Large intestine (tissue), 3 donors: ENCODE results near the gene KRT77. TPM values are rescaled to one million over a fixed set of nuclear protein-coding genes. Genes with fewer than 3 reads are reported as not detected.

Experiments used
- DNase-seq, 2 donors: peaks; one replicate each; pipeline versions ENCODE4 v3.0.0 to v3.0.0-alpha.2; 2013
- H3K27ac ChIP-seq: one replicate; pipeline ENCODE4 v1.5.1; 2013; ENCODE audit warnings: low read length
- H3K27me3 ChIP-seq: 2 replicates; pipeline ENCODE4 v1.6.1; 2013; ENCODE audit warnings: low read length; ENCODE audit not compliant: control insufficient read depth, insufficient read depth
- H3K36me3 ChIP-seq: 2 replicates; pipeline ENCODE4 v1.6.1; 2013; ENCODE audit warnings: low read length; ENCODE audit not compliant: control insufficient read depth, insufficient read depth
- H3K4me1 ChIP-seq: one replicate; pipeline ENCODE4 v1.6.1; 2013; ENCODE audit warnings: low read length; ENCODE audit not compliant: control insufficient read depth, insufficient read depth
- H3K4me3 ChIP-seq: one replicate; pipeline ENCODE4 v1.5.1; 2013; ENCODE audit warnings: low read length
- H3K9me3 ChIP-seq: one replicate; pipeline ENCODE4 v1.6.1; 2013; ENCODE audit warnings: mild to moderate bottlenecking, low read depth, low read length, moderate library complexity; ENCODE audit not compliant: control insufficient read depth
- WGBS: methylation state at CpG from one replicate; pipeline ENCODE4 v1.1.5; 2013; ENCODE audit warnings: low lambda C conversion rate; ENCODE audit not compliant: insufficient coverage; 5-methylcytosine and 5-hydroxymethylcytosine counted together
- polyA plus RNA-seq: library from polyadenylated mRNA; unstranded; fragments of 120-200 nt; gene quantifications from one replicate; pipeline ENCODE4 v1.2.1, GENCODE V29; 2013

Gene KRT77
- polyA plus RNA-seq, 1 donor = 0.42 TPM

DNA sequence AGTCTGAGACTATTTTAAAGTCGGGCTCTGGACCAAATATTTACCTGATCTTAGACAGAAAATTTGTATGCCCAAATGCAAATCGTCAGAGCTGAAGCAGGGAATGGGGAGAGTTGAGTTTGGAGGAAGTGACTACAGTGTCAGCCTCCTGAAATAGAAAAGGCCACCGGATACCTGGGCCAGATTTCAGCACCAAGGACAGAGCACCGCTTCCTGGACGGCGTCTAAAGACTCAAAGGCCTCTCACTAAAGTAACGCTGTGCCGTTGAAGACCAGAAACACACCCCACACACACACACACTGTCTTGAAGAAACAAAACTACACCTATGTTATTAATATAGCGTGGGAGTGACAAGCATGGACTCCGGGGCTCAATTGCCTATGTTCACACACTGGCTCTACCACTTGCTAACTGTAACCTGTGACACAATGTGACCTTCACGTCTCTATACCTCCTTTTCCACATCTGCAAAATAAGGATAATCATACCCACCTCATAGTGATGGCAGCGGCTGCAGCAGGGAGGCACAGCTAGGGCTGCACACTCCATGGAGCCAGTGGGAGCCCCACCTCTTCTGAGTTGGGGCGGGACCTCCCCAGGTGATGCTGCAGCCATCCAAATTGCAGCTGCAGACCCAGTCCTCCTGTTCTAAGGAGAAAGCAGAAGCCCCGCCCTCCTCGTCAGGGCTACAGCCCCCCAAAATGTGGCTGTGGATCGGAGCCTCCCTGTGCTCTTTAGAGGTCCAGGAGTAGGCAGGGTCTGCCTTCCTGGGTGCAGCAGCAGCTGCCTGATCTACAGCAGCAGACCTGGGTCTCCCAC lies 38.3 kb upstream of the KRT77 start:
- H3K27ac ChIP-seq = no peak overlapping the region
- no peaks in the 10 kb centered on the region for H3K4me1 ChIP-seq
- no peaks in the 10 kb centered on the region for H3K36me3 ChIP-seq
- DNase-seq = peak; percentile 31 to 57
- no peaks in the 10 kb centered on the region for H3K9me3 ChIP-seq
- no peak overlapping the region for H3K4me3 ChIP-seq
- 20% methylated on average over 1 of the region's 16 CpGs for WGBS
- H3K27me3 ChIP-seq = peaks cover 4% of the 10 kb centered on the region

DNA sequence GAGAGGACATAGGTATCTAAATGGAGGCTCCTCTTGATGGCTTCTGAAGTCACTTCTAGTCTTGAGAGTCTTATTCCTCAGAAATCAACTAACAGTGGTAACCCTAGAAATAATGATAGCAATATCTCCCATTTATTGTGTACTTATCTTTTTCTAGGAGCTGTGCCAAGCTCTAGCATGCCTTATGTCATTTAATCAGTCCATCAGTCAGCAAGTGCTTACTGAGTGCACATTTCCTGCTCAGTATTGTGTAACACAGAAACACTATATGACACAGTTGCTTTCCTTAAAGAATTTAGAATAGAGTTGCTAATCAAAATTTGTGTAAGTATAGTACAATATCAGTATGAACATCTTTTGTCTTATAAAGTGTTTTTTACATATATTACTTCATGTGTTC lies 37.3 kb upstream of the KRT77 start:
- Histone ChIP-seq H3K9me3 (no peaks in the 10 kb centered on the region), H3K36me3 (no peaks in the 10 kb centered on the region), H3K27me3 (peaks cover 4% of the 10 kb centered on the region), H3K4me3 (no peak overlapping the region), H3K4me1 (no peaks in the 10 kb centered on the region), H3K27ac (no peak overlapping the region)
- no peak for DNase-seq

DNA sequence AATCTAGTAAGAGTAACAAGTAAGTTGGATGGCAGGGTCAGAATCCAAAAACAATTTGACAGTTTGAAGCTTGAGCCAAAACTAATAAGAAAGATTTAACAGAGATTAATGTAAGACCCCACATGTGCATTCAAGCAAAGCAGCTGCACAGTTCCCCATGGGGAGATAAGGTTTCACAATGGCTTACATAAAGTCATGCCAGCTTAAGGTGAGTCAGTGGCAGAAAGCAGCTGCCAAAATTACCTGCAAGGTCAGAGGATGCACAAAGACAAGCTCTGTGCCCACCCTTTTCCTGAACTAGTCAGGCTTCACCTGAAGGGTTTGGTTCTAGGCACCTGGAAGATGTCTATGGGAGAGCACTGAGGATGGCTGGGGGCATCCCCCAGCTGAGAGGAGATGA lies 36.6 kb upstream of the KRT77 start:
- Histone ChIP-seq H3K27ac (no peak overlapping the region), H3K27me3 (peaks cover 4% of the 10 kb centered on the region), H3K4me3 (no peak overlapping the region), H3K4me1 (no peaks in the 10 kb centered on the region), H3K9me3 (no peaks in the 10 kb centered on the region), H3K36me3 (no peaks in the 10 kb centered on the region)
- no peak for DNase-seq

DNA sequence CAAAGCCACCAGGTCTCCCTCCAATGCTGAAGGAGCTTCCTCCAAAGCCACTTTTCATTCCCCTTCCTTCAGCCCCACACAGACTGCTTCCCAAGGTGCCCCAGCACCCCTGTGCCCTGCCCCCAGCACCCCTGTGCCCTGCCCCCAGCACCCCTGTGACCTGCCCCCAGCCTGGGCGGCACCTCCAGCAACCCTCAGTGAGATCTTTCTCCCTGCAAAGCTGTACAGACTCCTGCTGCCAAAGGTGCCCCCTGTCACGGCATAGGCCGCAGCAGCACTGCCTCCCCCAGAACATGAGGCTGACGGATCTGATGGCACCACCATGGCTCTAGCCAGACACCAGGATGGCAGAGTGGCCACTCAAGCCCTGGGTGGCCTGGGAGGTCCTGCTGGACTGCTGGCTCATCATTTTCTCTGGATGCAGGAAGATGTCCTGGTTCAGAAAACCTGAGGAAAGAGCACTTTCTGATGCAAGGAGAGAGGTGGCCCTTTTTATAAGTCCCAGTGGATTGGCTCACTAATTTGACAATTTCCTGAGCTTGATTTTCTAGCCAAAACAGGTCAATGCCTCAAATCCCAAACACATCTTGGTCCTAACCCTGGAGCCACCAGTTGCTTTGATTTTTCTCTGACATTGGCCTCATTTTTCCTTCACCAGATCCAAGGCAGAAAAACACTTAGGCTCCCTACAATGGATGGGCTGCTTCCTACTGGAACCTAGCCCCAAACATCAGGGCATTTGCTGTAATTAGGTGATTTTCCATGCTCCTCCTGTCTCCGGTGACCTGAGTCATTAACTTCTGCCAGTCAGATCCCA lies 32.7 kb upstream of the KRT77 start:
- Histone ChIP-seq H3K4me3 (no peak overlapping the region), H3K9me3 (no peaks in the 10 kb centered on the region), H3K27ac (no peak overlapping the region), H3K36me3 (no peaks in the 10 kb centered on the region), H3K4me1 (no peaks in the 10 kb centered on the region), H3K27me3 (peaks cover 3% of the 10 kb centered on the region)
- WGBS = no CpG with 5 or more reads among the region's 5 CpGs
- DNase-seq = no peak

DNA sequence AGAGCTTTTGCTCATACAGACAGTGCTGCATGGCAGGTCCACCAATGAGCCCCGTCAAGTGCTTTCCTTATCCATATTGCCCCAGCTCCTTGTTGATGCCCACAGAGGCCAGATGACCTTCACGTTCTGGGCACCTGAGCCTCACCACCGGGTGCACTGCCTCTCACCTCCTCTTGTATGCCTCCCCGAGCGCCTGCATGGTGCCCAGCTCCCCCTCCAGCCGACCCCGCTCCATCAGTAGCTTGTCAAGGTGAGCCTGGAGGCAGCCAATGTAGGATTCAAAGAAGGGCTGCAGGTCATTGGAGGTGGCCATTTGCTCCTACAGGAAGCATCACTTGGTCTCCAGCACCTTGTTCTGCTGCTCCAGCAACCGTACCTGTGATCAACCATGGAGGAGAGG lies 31.8 kb upstream of the KRT77 start:
- no CpG with 5 or more reads among the region's 8 CpGs for WGBS
- Histone ChIP-seq H3K9me3 (no peaks in the 10 kb centered on the region), H3K4me3 (no peak overlapping the region), H3K4me1 (no peaks in the 10 kb centered on the region), H3K27ac (no peak overlapping the region), H3K27me3 (peaks cover 3% of the 10 kb centered on the region), H3K36me3 (no peaks in the 10 kb centered on the region)
- DNase-seq = no peak

DNA sequence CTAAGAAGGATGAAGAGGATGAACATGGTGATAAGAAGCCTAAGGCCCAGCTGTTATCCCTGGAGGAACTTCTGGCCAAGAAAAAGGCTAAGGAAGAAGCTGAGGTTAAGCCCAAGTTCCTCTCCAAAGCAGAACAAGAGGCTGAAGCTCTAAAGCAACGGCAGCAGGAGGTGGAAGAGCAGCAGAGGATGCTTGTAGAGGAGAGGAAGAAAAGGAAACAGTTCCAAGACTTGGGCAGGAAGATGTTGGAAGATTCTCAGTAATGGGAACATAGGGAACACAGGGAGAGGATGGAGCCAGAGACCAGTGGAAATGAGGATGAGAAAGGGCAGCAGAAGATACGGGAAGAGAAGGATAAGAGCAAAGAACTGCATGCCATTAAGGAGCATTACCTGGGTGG lies 27.5 kb upstream of the KRT77 start:
- Histone ChIP-seq H3K27me3 (peaks cover 13% of the 10 kb centered on the region), H3K4me3 (no peak overlapping the region), H3K36me3 (no peaks in the 10 kb centered on the region), H3K27ac (no peak overlapping the region), H3K4me1 (no peaks in the 10 kb centered on the region), H3K9me3 (no peaks in the 10 kb centered on the region)
- DNase-seq = no peak
- WGBS = 0% methylated on average over 1 of the region's 2 CpGs

DNA sequence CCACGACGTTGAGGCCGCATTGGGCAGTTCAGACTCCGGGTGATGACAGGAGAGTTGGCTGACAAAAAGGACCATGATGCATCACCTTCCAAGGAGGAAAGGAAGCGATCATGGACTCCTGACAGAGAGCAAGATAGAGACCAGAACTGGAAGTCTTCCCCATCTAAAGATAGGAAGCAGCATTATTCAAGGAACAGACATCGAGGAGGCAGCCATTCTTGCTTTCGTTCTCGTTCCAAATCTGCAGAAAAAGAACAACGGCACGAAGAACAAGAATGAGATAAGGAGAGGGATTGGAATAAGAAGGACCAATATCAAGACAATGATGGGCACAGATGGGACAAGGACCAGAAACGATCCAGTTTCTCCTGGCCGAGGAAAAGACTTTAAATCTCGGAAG lies 27.1 kb upstream of the KRT77 start:
- H3K27ac ChIP-seq = no peak overlapping the region
- DNase-seq = no peak
- H3K27me3 ChIP-seq = peaks cover 13% of the 10 kb centered on the region
- no peaks in the 10 kb centered on the region for H3K9me3 ChIP-seq
- H3K4me1 ChIP-seq = no peaks in the 10 kb centered on the region
- H3K36me3 ChIP-seq = no peaks in the 10 kb centered on the region
- 100% methylated on average over 7 of the region's 13 CpGs for WGBS
- no peak overlapping the region for H3K4me3 ChIP-seq

DNA sequence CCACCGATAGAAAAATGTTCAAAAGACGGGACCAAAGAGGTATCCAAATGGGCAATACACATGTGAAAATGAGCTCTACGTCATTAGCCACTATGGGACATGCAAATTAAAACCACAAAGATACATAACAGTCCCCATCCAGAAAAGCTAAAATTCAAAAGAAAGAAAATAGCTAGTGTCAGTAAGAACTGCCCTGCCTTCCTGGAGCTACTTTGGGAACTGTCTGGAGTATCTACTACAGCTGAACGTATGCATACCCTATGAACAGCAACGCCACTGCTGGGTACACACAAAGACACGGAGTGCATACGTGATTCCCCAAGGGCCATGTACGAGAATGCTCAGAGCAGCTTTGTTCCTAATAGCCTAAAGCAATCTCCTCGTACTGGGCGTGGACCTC lies 25.8 kb upstream of the KRT77 start:
- H3K27me3 ChIP-seq = peaks cover 11% of the 10 kb centered on the region
- H3K4me3 ChIP-seq = no peak overlapping the region
- no peaks in the 10 kb centered on the region for H3K4me1 ChIP-seq
- H3K36me3 ChIP-seq = no peaks in the 10 kb centered on the region
- WGBS = 92% methylated on average over 3 of the region's 10 CpGs
- no peak for DNase-seq
- H3K27ac ChIP-seq = no peak overlapping the region
- no peaks in the 10 kb centered on the region for H3K9me3 ChIP-seq

DNA sequence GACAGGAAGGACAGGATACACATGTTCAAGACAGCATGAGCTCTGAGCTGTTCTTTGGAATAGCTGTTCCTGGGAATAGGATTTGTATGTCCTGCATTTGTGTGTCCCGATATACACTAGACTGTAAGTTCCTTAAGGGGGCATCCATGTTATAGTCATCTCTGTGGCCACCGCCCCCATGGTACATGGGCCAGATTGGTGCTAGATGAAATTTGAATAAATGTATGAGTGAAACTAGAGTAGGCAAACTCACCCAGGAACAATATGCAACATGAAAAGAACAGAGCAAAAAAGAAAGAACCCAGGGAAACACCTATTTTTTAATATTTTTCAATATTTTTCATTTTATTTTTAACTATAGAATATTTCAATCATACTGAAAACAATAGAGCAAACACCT lies 25.1 kb upstream of the KRT77 start:
- Histone ChIP-seq H3K27ac (no peak overlapping the region), H3K4me3 (no peak overlapping the region), H3K36me3 (no peaks in the 10 kb centered on the region), H3K4me1 (no peaks in the 10 kb centered on the region), H3K9me3 (no peaks in the 10 kb centered on the region), H3K27me3 (peaks cover 11% of the 10 kb centered on the region)
- no CpG with 5 or more reads among the region's 2 CpGs for WGBS
- DNase-seq = no peak

DNA sequence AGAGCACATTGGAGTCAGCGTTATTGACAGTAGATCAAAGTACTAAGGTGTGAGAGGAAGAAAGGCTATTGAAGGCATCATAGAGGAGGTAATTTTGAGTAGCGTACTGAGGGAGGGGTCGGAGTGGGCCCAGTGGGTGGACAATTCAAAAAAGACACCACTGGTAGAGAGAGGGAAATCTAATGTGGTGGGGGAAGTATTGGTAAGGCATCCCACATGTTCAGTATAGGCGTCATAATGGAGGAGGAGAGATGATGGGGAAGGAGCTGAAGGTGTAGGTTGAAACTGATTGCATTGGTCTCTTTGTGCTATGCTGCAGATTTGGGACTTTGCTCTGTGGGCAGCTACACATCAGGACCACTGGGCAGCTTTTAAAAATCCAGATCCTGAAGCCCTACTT lies 23.7 kb upstream of the KRT77 start:
- no peak overlapping the region for H3K4me3 ChIP-seq
- no peaks in the 10 kb centered on the region for H3K36me3 ChIP-seq
- no peak for DNase-seq
- H3K27ac ChIP-seq = no peak overlapping the region
- H3K4me1 ChIP-seq = no peaks in the 10 kb centered on the region
- 80% methylated on average over 1 of the region's 4 CpGs for WGBS
- H3K9me3 ChIP-seq = no peaks in the 10 kb centered on the region
- peaks cover 14% of the 10 kb centered on the region for H3K27me3 ChIP-seq

DNA sequence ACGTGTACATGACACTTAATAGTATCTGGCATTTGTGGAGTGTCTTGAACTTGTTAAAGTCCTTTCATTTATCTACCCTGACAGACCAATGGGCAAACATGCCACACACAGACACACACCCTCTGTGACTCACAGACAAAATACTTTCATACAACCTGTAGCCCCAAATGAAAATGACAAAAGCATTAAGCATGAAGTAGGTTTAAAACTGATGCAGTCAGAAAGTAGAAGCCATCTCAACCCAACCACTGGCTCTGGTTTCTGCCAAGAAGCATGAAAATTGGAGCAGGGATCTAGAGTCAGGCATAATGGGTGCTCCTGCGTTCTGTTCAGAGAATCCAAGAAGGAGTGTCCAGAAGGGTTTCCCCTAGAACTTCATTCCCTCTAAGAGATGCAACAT lies 23.1 kb upstream of the KRT77 start:
- DNase-seq = no peak
- WGBS = no CpG with 5 or more reads among the region's 2 CpGs
- Histone ChIP-seq H3K27ac (no peak overlapping the region), H3K4me3 (no peak overlapping the region), H3K9me3 (no peaks in the 10 kb centered on the region), H3K4me1 (no peaks in the 10 kb centered on the region), H3K36me3 (no peaks in the 10 kb centered on the region), H3K27me3 (peaks cover 16% of the 10 kb centered on the region)
